Measurements from ENCODE around the gene ST8SIA5. TPM values are rescaled to one million over a fixed set of nuclear protein-coding genes. Genes with fewer than 3 reads are reported as not detected.

ST8SIA5 gene
- polyA plus RNA-seq, 1 donor from 2014 or later = 0.93 TPM

- Histone ChIP-seq H3K79me2 (replicated peaks; ENCODE audit: insufficient read depth, low read length) (no peaks in the 10 kb centered on the region), H3K4me2 (ENCODE audit: low read length) (no peak overlapping the region), H3K9me2 (ENCODE audit: insufficient read depth, low read length) (no peaks in the 10 kb centered on the region), H2AFZ (ENCODE audit: low read depth, low read length) (no peak overlapping the region), H4K20me1 (ENCODE audit: insufficient read depth) (no peaks in the 10 kb centered on the region), H3K36me3 (ENCODE audit: insufficient read depth, low read length) (no peaks in the 10 kb centered on the region), H3K9ac (ENCODE audit: low read length) (no peak overlapping the region), H3K27me3 (ENCODE audit: insufficient read depth, low read depth, low read length) (peaks cover 39% of the 10 kb centered on the region), H3K9me3 (ENCODE audit: low read length) (no peaks in the 10 kb centered on the region), H3K4me3 (ENCODE audit: low read length) (no peak overlapping the region), H3F3A (ENCODE audit: insufficient read depth, low read length, poor library complexity, severe bottlenecking) (no peaks in the 10 kb centered on the region), H3K27ac (ENCODE audit: low read length) (no peak overlapping the region)
- no peak for TF ChIP-seq SMC3 (conservative IDR thresholded peaks at IDR 0.05; ENCODE audit: poor library complexity)
- TF ChIP-seq CTCF (IDR thresholded peaks at IDR 0.05; ENCODE audit: poor library complexity, severe bottlenecking) = no peak
- no peak for TF ChIP-seq EP300 (conservative IDR thresholded peaks at IDR 0.05; ENCODE audit: poor library complexity, severe bottlenecking)
- no peak for TF ChIP-seq POLR2AphosphoS5 (IDR thresholded peaks at IDR 0.05)
- TF ChIP-seq TAF1 (IDR thresholded peaks at IDR 0.05; ENCODE audit: low read depth) = no peak
- no peak for TF ChIP-seq MXI1 (conservative IDR thresholded peaks at IDR 0.05; ENCODE audit: poor library complexity, severe bottlenecking)
- TF ChIP-seq RAD21 (conservative IDR thresholded peaks at IDR 0.05) = no peak
- TF ChIP-seq REST (IDR thresholded peaks at IDR 0.05; ENCODE audit: borderline replicate concordance) = no peak
- TF ChIP-seq EZH2 (IDR thresholded peaks at IDR 0.05; ENCODE audit: borderline replicate concordance, insufficient read depth, low read length, poor library complexity, severe bottlenecking) = no peak
Observed at GRCh38 chr18:46761059-46761769, 4.4 kb upstream of the ST8SIA5 start.

GRCh38 chr18:46759890-46760289 is 3.0 kb upstream of the ST8SIA5 start:
- no peak for TF ChIP-seq EP300 (conservative IDR thresholded peaks at IDR 0.05; ENCODE audit: poor library complexity, severe bottlenecking)
- no peak for TF ChIP-seq RAD21 (conservative IDR thresholded peaks at IDR 0.05)
- no peak for TF ChIP-seq REST (IDR thresholded peaks at IDR 0.05; ENCODE audit: borderline replicate concordance)
- TF ChIP-seq SMC3 (conservative IDR thresholded peaks at IDR 0.05; ENCODE audit: poor library complexity) = no peak
- no peak for TF ChIP-seq EZH2 (IDR thresholded peaks at IDR 0.05; ENCODE audit: borderline replicate concordance, insufficient read depth, low read length, poor library complexity, severe bottlenecking)
- no peak for TF ChIP-seq POLR2AphosphoS5 (IDR thresholded peaks at IDR 0.05)
- no peak for TF ChIP-seq TAF1 (IDR thresholded peaks at IDR 0.05; ENCODE audit: low read depth)
- no peak for TF ChIP-seq MXI1 (conservative IDR thresholded peaks at IDR 0.05; ENCODE audit: poor library complexity, severe bottlenecking)
- TF ChIP-seq CTCF (IDR thresholded peaks at IDR 0.05; ENCODE audit: poor library complexity, severe bottlenecking) = no peak
- Histone ChIP-seq H3K9me2 (ENCODE audit: insufficient read depth, low read length) (no peaks in the 10 kb centered on the region), H3K9ac (ENCODE audit: low read length) (no peak overlapping the region), H3K27ac (ENCODE audit: low read length) (no peak overlapping the region), H4K20me1 (ENCODE audit: insufficient read depth) (no peaks in the 10 kb centered on the region), H3K4me3 (ENCODE audit: low read length) (no peak overlapping the region), H3K9me3 (ENCODE audit: low read length) (no peaks in the 10 kb centered on the region), H2AFZ (ENCODE audit: low read depth, low read length) (no peak overlapping the region), H3F3A (ENCODE audit: insufficient read depth, low read length, poor library complexity, severe bottlenecking) (no peaks in the 10 kb centered on the region), H3K27me3 (ENCODE audit: insufficient read depth, low read depth, low read length) (peaks cover 52% of the 10 kb centered on the region), H3K4me2 (ENCODE audit: low read length) (no peak overlapping the region), H3K79me2 (replicated peaks; ENCODE audit: insufficient read depth, low read length) (no peaks in the 10 kb centered on the region), H3K36me3 (ENCODE audit: insufficient read depth, low read length) (no peaks in the 10 kb centered on the region)

Measured in neural cell (in vitro differentiated cells).